Hepatocyte (in vitro differentiated cells): ENCODE data around the gene PLSCR4. TPM values are rescaled to one million over a fixed set of nuclear protein-coding genes. Genes with fewer than 3 reads are reported as not detected.

Source experiments
- DNase-seq: peaks from one replicate; pipeline ENCODE4 v3.0.0-alpha.2; 2016; ENCODE audit warnings: low spot score
- H2AFZ ChIP-seq: fragments of 200-600 bp; sonication (generic); 2 replicates; pipeline ENCODE4 v1.6.0; 2016; ENCODE audit warnings: antibody characterized with exemption, mild to moderate bottlenecking
- H3K27ac ChIP-seq: fragments of 200-600 bp; sonication (generic); 2 replicates; pipeline ENCODE4 v1.5.1; 2016; ENCODE audit warnings: mild to moderate bottlenecking
- H3K27me3 ChIP-seq: fragments of 200-600 bp; sonication (generic); 2 replicates; pipeline ENCODE4 v1.6.1; 2016
- H3K36me3 ChIP-seq: fragments of 200-600 bp; sonication (generic); replicated peaks from 2 replicates; pipeline ENCODE4 v1.5.1; 2016; ENCODE audit warnings: low read depth; ENCODE audit not compliant: insufficient read depth
- H3K4me1 ChIP-seq: fragments of 200-600 bp; sonication (generic); 2 replicates; pipeline ENCODE4 v1.5.1; 2016; ENCODE audit warnings: mild to moderate bottlenecking, moderate library complexity; ENCODE audit not compliant: insufficient read depth
- H3K4me2 ChIP-seq: fragments of 200-600 bp; sonication (generic); 2 replicates; pipeline ENCODE4 v1.6.0; 2016
- H3K4me3 ChIP-seq: fragments of 200-600 bp; sonication (generic); 2 replicates; pipeline ENCODE4 v1.5.1; 2016; ENCODE audit warnings: mild to moderate bottlenecking
- H3K79me2 ChIP-seq: fragments of 200-600 bp; sonication (generic); 2 replicates; pipeline ENCODE4 v1.6.0; 2017; ENCODE audit warnings: mild to moderate bottlenecking
- H3K9me2 ChIP-seq: fragments of 200-600 bp; sonication (generic); replicated peaks from 2 replicates; pipeline ENCODE4 v1.6.0; 2017; ENCODE audit warnings: mild to moderate bottlenecking; ENCODE audit not compliant: insufficient read depth
- H3K9me3 ChIP-seq: fragments of 200-600 bp; sonication (generic); 2 replicates; pipeline ENCODE4 v1.5.1; 2016; ENCODE audit warnings: low read depth, mild to moderate bottlenecking
- H4K20me1 ChIP-seq: fragments of 200-600 bp; sonication (generic); 2 replicates; pipeline ENCODE4 v1.6.0; 2016; ENCODE audit warnings: mild to moderate bottlenecking; ENCODE audit not compliant: insufficient read depth, poor library complexity, severe bottlenecking
- EZH2 ChIP-seq: fragments of 200-600 bp; sonication (generic); IDR thresholded peaks from 2 replicates; pipeline ENCODE4 v1.6.1; 2016; ENCODE audit warnings: antibody characterized with exemption, mild to moderate bottlenecking, borderline replicate concordance
- EZH2phosphoT487 ChIP-seq: fragments of 200-600 bp; sonication (generic); IDR thresholded peaks from one replicate; pipeline ENCODE4 v1.6.1; 2018; ENCODE audit warnings: antibody characterized with exemption, mild to moderate bottlenecking, low read depth, moderate library complexity; ENCODE audit not compliant: unreplicated experiment, severe bottlenecking
- WGBS: methylation state at CpG from one replicate; pipeline ENCODE4 v1.1.6; 2016; ENCODE audit warnings: low lambda C conversion rate; ENCODE audit errors: missing lambda C conversion rate; 5-methylcytosine and 5-hydroxymethylcytosine counted together
- polyA plus RNA-seq: library from polyadenylated mRNA; unstranded; fragments of >200 nt; fragmentation: Nextera tagmentation; extraction: Ambion mirVana; gene quantifications from 2 replicates; pipeline ENCODE4 v1.2.1, GENCODE V29; 2016
- total RNA-seq: library from RNA; depleted of rRNA; stranded (reverse); fragments of >200 nt; gene quantifications from 2 replicates; pipeline ENCODE4 v1.2.3, GENCODE V29; 2014
- TF ChIP-seq, protein P1 (sequence below): fragments of 200-600 bp; sonication (generic); IDR thresholded peaks from 2 replicates; pipeline ENCODE4 v1.5.1; 2016; ENCODE audit warnings: antibody characterized with exemption, mild to moderate bottlenecking; ENCODE audit not compliant: poor library complexity

PLSCR4 gene
- total and polyA plus RNA-seq, 2 experiments from 2014 or later: 11.3 to 23.3 TPM

DNA sequence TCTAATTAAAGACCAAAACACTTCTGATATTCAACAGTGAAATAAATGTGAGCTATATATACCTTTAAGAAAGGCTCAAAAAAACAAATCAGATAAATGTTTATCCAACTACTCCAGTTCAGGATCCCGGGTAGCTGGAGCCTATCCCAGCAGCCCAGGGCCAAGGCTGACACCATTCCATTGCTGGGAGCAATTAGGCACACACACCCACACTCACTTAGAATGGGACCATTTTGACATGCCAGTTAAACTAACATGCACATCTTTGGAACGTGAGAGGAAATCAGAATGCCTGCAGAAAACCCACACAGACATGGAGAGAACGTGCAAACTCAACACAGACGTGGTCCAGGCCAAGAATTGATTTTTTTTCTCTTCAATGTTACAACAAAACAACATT is 30.0 kb upstream of the PLSCR4 start:
- Histone ChIP-seq H4K20me1 (no peaks in the 10 kb centered on the region), H3K4me1 (peaks cover 7% of the 10 kb centered on the region), H3K9me2 (no peaks in the 10 kb centered on the region), H3K27me3 (no peaks in the 10 kb centered on the region), H3K79me2 (no peaks in the 10 kb centered on the region), H2AFZ (no peak overlapping the region), H3K4me3 (no peak overlapping the region), H3K27ac (no peak overlapping the region), H3K36me3 (no peaks in the 10 kb centered on the region), H3K9me3 (no peaks in the 10 kb centered on the region), H3K4me2 (no peak overlapping the region)
- 49% methylated on average over 4 of the region's 4 CpGs for WGBS
- TF ChIP-seq EZH2 (no peak), EZH2phosphoT487 (no peak)
- TF ChIP-seq, protein P1, sequence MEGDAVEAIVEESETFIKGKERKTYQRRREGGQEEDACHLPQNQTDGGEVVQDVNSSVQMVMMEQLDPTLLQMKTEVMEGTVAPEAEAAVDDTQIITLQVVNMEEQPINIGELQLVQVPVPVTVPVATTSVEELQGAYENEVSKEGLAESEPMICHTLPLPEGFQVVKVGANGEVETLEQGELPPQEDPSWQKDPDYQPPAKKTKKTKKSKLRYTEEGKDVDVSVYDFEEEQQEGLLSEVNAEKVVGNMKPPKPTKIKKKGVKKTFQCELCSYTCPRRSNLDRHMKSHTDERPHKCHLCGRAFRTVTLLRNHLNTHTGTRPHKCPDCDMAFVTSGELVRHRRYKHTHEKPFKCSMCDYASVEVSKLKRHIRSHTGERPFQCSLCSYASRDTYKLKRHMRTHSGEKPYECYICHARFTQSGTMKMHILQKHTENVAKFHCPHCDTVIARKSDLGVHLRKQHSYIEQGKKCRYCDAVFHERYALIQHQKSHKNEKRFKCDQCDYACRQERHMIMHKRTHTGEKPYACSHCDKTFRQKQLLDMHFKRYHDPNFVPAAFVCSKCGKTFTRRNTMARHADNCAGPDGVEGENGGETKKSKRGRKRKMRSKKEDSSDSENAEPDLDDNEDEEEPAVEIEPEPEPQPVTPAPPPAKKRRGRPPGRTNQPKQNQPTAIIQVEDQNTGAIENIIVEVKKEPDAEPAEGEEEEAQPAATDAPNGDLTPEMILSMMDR: no peak
- peak; percentile 8 for DNase-seq

DNA sequence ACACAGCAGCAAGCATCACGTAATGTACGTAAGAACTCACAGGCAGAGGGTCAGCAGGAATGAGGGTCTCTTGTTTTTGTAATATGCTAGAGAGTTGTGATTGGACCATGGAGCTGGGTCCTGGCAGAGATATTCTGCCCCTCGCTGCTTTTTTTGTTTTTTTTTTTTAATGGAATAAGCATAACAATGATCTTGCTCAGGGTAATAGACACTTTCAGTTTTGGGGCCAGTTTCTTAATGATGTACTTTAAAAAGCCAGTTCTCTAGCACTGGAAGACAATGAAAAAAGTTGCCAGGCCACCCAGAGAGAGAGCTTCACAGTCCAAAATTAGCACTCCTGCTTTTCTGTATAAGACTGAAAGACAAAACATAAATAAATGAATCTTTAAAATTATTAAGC is 29.0 kb upstream of the PLSCR4 start:
- Histone ChIP-seq H3K4me1 (peaks cover 7% of the 10 kb centered on the region), H3K27me3 (no peaks in the 10 kb centered on the region), H3K79me2 (no peaks in the 10 kb centered on the region), H3K9me2 (no peaks in the 10 kb centered on the region), H3K27ac (no peak overlapping the region), H3K4me2 (no peak overlapping the region), H3K4me3 (no peak overlapping the region), H2AFZ (no peak overlapping the region), H3K36me3 (no peaks in the 10 kb centered on the region), H4K20me1 (no peaks in the 10 kb centered on the region), H3K9me3 (no peaks in the 10 kb centered on the region)
- TF ChIP-seq, protein P1: no peak
- TF ChIP-seq EZH2phosphoT487 (no peak), EZH2 (no peak)
- WGBS: 90% methylated on average over 3 of the region's 3 CpGs
- no peak for DNase-seq

DNA sequence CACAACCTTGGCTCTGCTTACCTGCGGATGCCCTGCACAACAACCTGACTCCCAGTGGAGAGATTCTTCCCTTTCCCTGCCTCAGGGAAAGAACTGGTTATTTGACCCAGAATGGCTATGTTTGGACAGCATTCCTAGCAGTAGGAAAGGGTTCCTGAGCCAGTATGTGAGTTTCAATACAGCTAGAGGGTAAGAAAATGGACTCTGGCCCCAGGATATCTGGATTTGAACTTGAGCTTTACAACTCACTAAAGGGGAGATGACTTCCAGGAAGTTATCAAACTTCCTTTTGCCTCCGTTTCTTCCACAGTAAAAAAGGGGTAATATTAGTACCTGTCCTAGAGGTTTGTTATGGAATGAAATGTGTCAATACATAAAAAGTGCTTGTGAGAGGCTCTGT is 28.1 kb upstream of the PLSCR4 start:
- H3K9me2 ChIP-seq: no peaks in the 10 kb centered on the region
- H3K79me2 ChIP-seq: no peaks in the 10 kb centered on the region
- no peak for TF ChIP-seq EZH2phosphoT487
- TF ChIP-seq EZH2: no peak
- TF ChIP-seq, protein P1: no peak
- H3K4me3 ChIP-seq: no peak overlapping the region
- WGBS: 73% methylated on average over 2 of the region's 2 CpGs
- no peaks in the 10 kb centered on the region for H3K27me3 ChIP-seq
- H2AFZ ChIP-seq: no peak overlapping the region
- no peak for DNase-seq
- no peaks in the 10 kb centered on the region for H3K9me3 ChIP-seq
- peak overlapping the region; percentile 28 for H3K27ac ChIP-seq
- H4K20me1 ChIP-seq: no peaks in the 10 kb centered on the region
- H3K4me1 ChIP-seq: no peaks in the 10 kb centered on the region
- no peak overlapping the region for H3K4me2 ChIP-seq
- no peaks in the 10 kb centered on the region for H3K36me3 ChIP-seq
